Measurements from ENCODE around the gene PTPN23.

Gene PTPN23

GRCh38 chr3:47392933-47393332, 12.1 kb downstream of the PTPN23 start:
- H3K4me3 ChIP-seq (ENCODE audit: control insufficient read depth, low read depth, low read length): no peak overlapping the region
- no peak for TF ChIP-seq CTCF (conservative IDR thresholded peaks at IDR 0.05; ENCODE audit: control insufficient read depth, insufficient read depth, low read depth, low read length)
- DNase-seq (ENCODE audit: low read depth): no peak

DNA sequence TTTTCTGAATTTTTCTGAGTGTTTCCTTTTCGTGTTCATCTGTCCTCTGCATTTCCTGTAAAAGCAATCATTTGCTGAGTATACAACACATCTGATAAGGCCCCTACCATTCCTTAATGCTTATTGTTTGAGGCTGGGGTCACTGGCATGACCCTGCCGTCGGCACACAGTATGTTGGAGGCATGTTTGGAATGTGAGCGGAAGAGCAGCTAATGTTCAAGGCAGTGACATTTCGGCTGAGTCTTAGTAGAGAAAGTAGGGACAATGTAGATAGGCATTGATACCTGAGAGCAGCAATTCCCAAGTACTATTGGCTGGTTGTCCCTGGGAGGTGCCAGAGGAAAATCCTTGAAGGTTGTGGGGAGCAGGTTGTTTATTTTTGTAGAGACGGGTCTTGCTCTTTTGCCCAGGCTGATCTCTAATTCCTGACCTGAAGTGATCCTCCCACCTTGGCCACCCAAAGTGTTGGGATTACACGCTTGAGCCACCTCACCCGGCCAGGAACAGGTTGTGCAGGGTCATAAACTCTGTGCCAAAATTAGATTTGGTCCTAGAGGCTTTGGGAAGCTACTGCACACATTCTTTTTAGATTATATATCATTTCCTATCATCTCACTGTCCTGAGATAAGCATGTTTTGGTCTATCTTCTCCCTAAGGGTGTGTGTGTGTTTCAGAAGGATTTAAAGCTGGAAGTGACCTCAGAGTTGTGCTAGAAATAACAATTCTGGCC, 13.5 kb downstream of the PTPN23 start:
- no peak for TF ChIP-seq CTCF (conservative IDR thresholded peaks at IDR 0.05; ENCODE audit: control insufficient read depth, insufficient read depth, low read depth, low read length)
- DNase-seq (ENCODE audit: low read depth): no peak
- no peak overlapping the region for H3K4me3 ChIP-seq (ENCODE audit: control insufficient read depth, low read depth, low read length)

DNA sequence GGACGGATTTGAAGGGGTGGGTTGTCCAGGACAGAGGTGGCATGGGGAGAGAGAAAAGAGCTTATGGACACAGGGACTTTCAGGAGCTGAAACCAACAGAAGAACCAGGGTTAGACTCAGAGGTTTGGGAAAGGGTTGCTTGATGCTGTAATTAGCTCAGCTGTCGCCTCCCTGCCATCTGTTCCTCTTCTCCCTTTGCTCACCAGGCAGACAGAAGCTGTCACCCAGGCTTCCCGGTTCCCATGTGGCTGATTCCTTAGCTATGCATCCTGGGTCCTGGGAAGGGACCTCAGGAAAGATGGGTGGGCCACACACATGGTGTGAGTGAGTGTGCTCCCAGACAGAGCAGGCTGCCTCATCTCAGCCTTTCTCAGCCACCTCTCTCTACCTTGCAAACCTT, 14.1 kb downstream of the PTPN23 start:
- TF ChIP-seq CTCF (conservative IDR thresholded peaks at IDR 0.05; ENCODE audit: control insufficient read depth, insufficient read depth, low read depth, low read length): no peak
- DNase-seq (ENCODE audit: low read depth): no peak
- no peak overlapping the region for H3K4me3 ChIP-seq (ENCODE audit: control insufficient read depth, low read depth, low read length)

DNA sequence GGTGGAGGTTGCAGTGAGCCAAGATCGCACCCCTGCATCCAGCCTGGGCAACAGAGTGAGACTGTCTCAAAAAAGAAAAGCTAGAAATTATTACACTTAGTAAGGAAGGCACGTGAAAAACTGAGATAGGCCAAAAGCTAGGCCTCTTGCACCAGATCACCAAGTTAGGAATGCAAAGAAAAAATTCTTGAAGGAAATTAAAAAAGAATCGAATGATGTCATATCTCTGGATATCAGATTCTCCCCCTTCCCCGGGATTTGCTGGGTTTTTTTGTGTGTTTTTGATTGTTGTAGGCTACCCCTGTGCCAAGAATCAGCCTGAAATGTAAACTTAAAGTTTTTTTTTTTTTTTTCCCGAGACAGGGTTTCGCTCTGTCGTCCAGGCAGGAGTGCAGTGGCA, 17.4 kb downstream of the PTPN23 start:
- DNase-seq (ENCODE audit: low read depth): no peak
- no peak for TF ChIP-seq CTCF (conservative IDR thresholded peaks at IDR 0.05; ENCODE audit: control insufficient read depth, insufficient read depth, low read depth, low read length)
- no peak overlapping the region for H3K4me3 ChIP-seq (ENCODE audit: control insufficient read depth, low read depth, low read length)

DNA sequence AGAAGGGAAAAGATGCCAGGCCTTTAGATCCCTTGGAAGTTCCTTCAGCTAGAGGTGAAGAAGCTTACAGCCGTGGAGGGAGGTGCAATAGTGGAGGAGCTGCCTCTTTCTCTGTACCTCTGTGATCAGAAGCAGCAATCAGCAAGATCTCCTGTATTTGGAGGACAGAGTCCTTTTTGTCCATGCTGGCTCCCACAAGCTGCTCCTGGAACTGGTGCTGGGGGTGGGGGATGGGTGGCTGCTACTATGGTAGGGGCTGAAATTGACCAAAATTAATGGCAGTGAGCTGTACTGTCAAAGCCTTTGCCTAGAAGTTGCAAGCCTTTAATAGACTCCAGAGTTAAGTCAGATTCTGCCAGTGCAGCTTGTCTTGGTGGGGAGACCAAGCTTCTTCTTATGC, 18.2 kb downstream of the PTPN23 start:
- TF ChIP-seq CTCF (conservative IDR thresholded peaks at IDR 0.05; ENCODE audit: control insufficient read depth, insufficient read depth, low read depth, low read length): no peak
- no peak overlapping the region for H3K4me3 ChIP-seq (ENCODE audit: control insufficient read depth, low read depth, low read length)
- no peak for DNase-seq (ENCODE audit: low read depth)

DNA sequence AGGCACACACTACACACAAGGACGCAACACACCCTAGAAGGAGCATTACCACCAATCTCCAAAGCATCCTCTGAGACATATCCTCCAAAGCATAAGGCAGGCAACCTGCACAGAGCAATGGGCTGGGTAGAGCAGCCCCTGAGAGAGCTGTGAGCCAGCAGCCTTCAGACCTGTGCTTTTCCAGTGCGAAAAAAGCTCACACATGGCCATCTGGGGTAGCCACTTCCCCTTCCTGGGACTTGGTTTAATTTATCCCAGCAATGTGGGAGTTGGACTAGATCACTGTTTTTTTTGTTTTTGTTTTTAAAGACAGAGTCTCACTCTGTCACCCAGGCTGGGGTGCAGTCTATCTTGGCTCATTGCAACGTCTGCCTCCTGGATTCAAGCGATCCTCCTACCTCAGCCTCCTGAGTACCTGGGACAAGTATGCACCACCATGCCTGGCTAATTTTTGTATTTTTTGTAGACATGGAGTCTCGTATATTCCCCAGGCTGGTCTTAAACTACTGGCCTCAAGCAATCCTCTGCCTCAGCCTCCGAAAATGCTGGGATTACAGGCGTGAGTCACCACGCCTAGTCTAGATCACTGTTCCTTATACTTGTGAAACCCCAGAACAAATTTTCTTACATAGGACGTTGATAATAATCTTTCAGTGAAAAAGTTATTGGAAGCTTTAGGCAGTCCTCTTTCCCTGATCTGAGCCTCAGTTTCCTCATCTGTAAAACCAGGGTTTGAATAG, 18.9 kb downstream of the PTPN23 start:
- no peak overlapping the region for H3K4me3 ChIP-seq (ENCODE audit: control insufficient read depth, low read depth, low read length)
- peak; percentile 54 for DNase-seq (ENCODE audit: low read depth)
- no peak for TF ChIP-seq CTCF (conservative IDR thresholded peaks at IDR 0.05; ENCODE audit: control insufficient read depth, insufficient read depth, low read depth, low read length)

Measured in fibroblast of mammary gland (primary cell).